CD14-positive monocyte (primary cell): ENCODE measurements around the gene TIMM9. TPM values are rescaled to one million over a fixed set of nuclear protein-coding genes. Genes with fewer than 3 reads are reported as not detected.

Experiments
- DNase-seq, 3 donors: peaks; one replicate each; pipeline ENCODE4 v3.0.0-alpha.2; 2011 to 2022
- H2AFZ ChIP-seq: 2 replicates; pipeline ENCODE4 v1.6.0; 2012; ENCODE audit warnings: mild to moderate bottlenecking, low read depth, low read length, inconsistent platforms; ENCODE audit not compliant: insufficient read depth, poor library complexity, severe bottlenecking
- H3K27ac ChIP-seq, 2 donors: 1 replicate in 1 of 2; 2 replicates in 1 of 2; pipeline ENCODE4 v1.5.1; 2012 to 2013; ENCODE audit warnings: low read length in 2 of 2, control low read depth in 1 of 2, inconsistent platforms in 1 of 2, low read depth in 1 of 2, mild to moderate bottlenecking in 1 of 2
- H3K27me3 ChIP-seq, 2 donors: one replicate each; pipeline versions ENCODE4 v1.6.0 to v1.6.1; 2011 to 2013; ENCODE audit warnings: low read length in 2 of 2; ENCODE audit not compliant: control insufficient read depth in 2 of 2, insufficient read depth in 2 of 2
- H3K36me3 ChIP-seq, 2 donors: replicated peaks in 1 of 2; 1 replicate in 1 of 2; 2 replicates in 1 of 2; pipeline versions ENCODE4 v1.5.1 to v1.6.1; 2012 to 2013; ENCODE audit warnings: low read length in 2 of 2, control low read depth in 1 of 2, inconsistent platforms in 1 of 2, mild to moderate bottlenecking in 1 of 2; ENCODE audit not compliant: insufficient read depth in 2 of 2, control insufficient read depth in 1 of 2
- H3K4me1 ChIP-seq, 2 donors: 1 replicate in 1 of 2; 2 replicates in 1 of 2; pipeline versions ENCODE4 v1.5.1 to v1.6.1; 2012 to 2013; ENCODE audit warnings: low read length in 2 of 2, control low read depth in 1 of 2, inconsistent platforms in 1 of 2, mild to moderate bottlenecking in 1 of 2, moderate library complexity in 1 of 2; ENCODE audit not compliant: insufficient read depth in 2 of 2, control insufficient read depth in 1 of 2
- H3K4me2 ChIP-seq: replicated peaks from 2 replicates; pipeline ENCODE3; 2012; ENCODE audit warnings: low read length, moderate library complexity, mild to moderate bottlenecking; ENCODE audit not compliant: poor library complexity, severe bottlenecking; ENCODE audit errors: extremely low read depth
- H3K4me3 ChIP-seq, 3 experiments: fragments of 200-600 bp in 1 of 3; sonication (generic) in 1 of 3; replicated peaks in 1 of 3; 1 replicate in 2 of 3; 2 replicates in 1 of 3; pipeline ENCODE4 v1.5.1; 2011 to 2013; ENCODE audit warnings: low read length in 3 of 3, mild to moderate bottlenecking in 3 of 3, control low read depth in 2 of 3, low read depth in 2 of 3, inconsistent platforms in 1 of 3, moderate library complexity in 1 of 3
- H3K79me2 ChIP-seq: 2 replicates; pipeline ENCODE4 v1.6.0; 2012; ENCODE audit warnings: mild to moderate bottlenecking, control low read depth, inconsistent platforms, low read length, moderate library complexity; ENCODE audit not compliant: insufficient read depth
- H3K9ac ChIP-seq: 2 replicates; pipeline ENCODE4 v1.6.0; 2017; ENCODE audit warnings: low read length, mild to moderate bottlenecking; ENCODE audit not compliant: insufficient read depth, poor library complexity, severe bottlenecking
- H3K9me3 ChIP-seq, 2 donors: replicated peaks in 1 of 2; 1 replicate in 1 of 2; 2 replicates in 1 of 2; pipeline versions ENCODE4 v1.5.1 to v1.6.1; 2012 to 2013; ENCODE audit warnings: low read length in 2 of 2, control low read depth in 1 of 2; ENCODE audit not compliant: control insufficient read depth in 1 of 2, insufficient read depth in 1 of 2
- H4K20me1 ChIP-seq: 2 replicates; pipeline ENCODE4 v1.6.0; 2012; ENCODE audit warnings: mild to moderate bottlenecking, low read length, control low read depth, moderate library complexity; ENCODE audit not compliant: insufficient read depth
- H3K27ac Mint-ChIP-seq, 7 donors: one replicate each; pipeline ENCODE4 v1.8.0; 2020; ENCODE audit warnings: mild to moderate bottlenecking in 7 of 7, mixed read lengths in 7 of 7, moderate library complexity in 6 of 7, inconsistent platforms in 2 of 7
- H3K27me3 Mint-ChIP-seq, 3 donors: one replicate each; pipeline ENCODE4 v1.8.0; 2021 to 2022; ENCODE audit warnings: low read depth in 3 of 3, mild to moderate bottlenecking in 3 of 3, mixed read lengths in 3 of 3, moderate library complexity in 3 of 3, inconsistent platforms in 1 of 3
- H3K36me3 Mint-ChIP-seq, 2 donors: one replicate each; pipeline ENCODE4 v1.8.0; 2020; ENCODE audit warnings: mixed read lengths in 2 of 2, inconsistent platforms in 1 of 2, mild to moderate bottlenecking in 1 of 2
- H3K4me1 Mint-ChIP-seq: one replicate; pipeline ENCODE4 v1.8.0; 2020; ENCODE audit warnings: mild to moderate bottlenecking, mixed read lengths
- H3K4me3 Mint-ChIP-seq, 2 donors: one replicate each; pipeline ENCODE4 v1.8.0; 2020; ENCODE audit warnings: mild to moderate bottlenecking in 2 of 2, mixed read lengths in 2 of 2, moderate library complexity in 1 of 2
- H3K9me3 Mint-ChIP-seq, 7 donors: one replicate each; pipeline ENCODE4 v1.8.0; 2020 to 2022; ENCODE audit warnings: mixed read lengths in 7 of 7, mild to moderate bottlenecking in 6 of 7, moderate library complexity in 6 of 7, inconsistent platforms in 2 of 7
- CTCF ChIP-seq: fragments of 200-600 bp; IDR thresholded peaks from one replicate; pipeline ENCODE4 v1.8.0; 2022; ENCODE audit warnings: antibody characterized with exemption, mild to moderate bottlenecking
- WGBS: methylation state at CpG from one replicate; pipeline ENCODE4 v1.1.5; 2013; ENCODE audit warnings: missing lambda C conversion rate; ENCODE audit not compliant: insufficient coverage; 5-methylcytosine and 5-hydroxymethylcytosine counted together
- intact Hi-C, 2 donors: fragments of 100-400 bp; cut with micrococcal nuclease; formaldehyde crosslinking; loops; one replicate each; pipeline versions ENCODE4 v1.15.0 to v1.15.1; 2023
- polyA plus RNA-seq, 3 donors: library from polyadenylated mRNA; depleted of rRNA in 1 of 3; unstranded in 2 of 3; stranded (reverse) in 1 of 3; fragments of 300-500 nt in 2 of 3; fragments of >200 nt in 1 of 3; fragmentation: Illumina TruSeq in 2 of 3; gene quantifications; 1 replicate in 2 of 3; 2 replicates in 1 of 3; pipeline ENCODE4 v1.2.3, GENCODE V29; 2012 to 2021

TIMM9 gene
- polyA plus RNA-seq, 3 donors, result 26.2 to 45.7 (median 29.9) TPM

- H2AFZ ChIP-seq, result no peak overlapping the region
- TF ChIP-seq CTCF, result no peak
- intact Hi-C loops, result no loop called here
- no peak for DNase-seq
- no peak overlapping the region for H3K9ac ChIP-seq
- no peaks in the 10 kb centered on the region for H4K20me1 ChIP-seq
- H3K27ac ChIP-seq, result no peak overlapping the region
- WGBS, result no CpG with 5 or more reads among the region's 2 CpGs
- Mint-ChIP-seq H3K4me3 (no peak overlapping the region), H3K9me3 (no peaks in the 10 kb centered on the region), H3K36me3 (peaks cover 55 to 59% of the 10 kb centered on the region in 2 donors), H3K4me1 (no peaks in the 10 kb centered on the region), H3K27ac (no peak overlapping the region), H3K27me3 (peaks cover 0 to 2% (median 0%) of the 10 kb centered on the region in 3 donors)
- H3K4me2 ChIP-seq, result no peak overlapping the region
- H3K4me3 ChIP-seq, result no peak overlapping the region
- H3K79me2 ChIP-seq, result no peaks in the 10 kb centered on the region
- no peaks in the 10 kb centered on the region for H3K4me1 ChIP-seq
- no peaks in the 10 kb centered on the region for H3K27me3 ChIP-seq
- H3K9me3 ChIP-seq, result no peaks in the 10 kb centered on the region
- peaks cover 58 to 88% of the 10 kb centered on the region in 2 donors for H3K36me3 ChIP-seq
Observed at GRCh38 chr14:58463147-58463546, 35.8 kb upstream of the TIMM9 start.

- H3K4me3 Mint-ChIP-seq, result no peak overlapping the region
- peaks cover 61 to 68% of the 10 kb centered on the region in 2 donors for H3K36me3 Mint-ChIP-seq
- H3K36me3 ChIP-seq, result peaks cover 60 to 89% of the 10 kb centered on the region in 2 donors
Observed at GRCh38 chr14:58460772-58461171, 33.4 kb upstream of the TIMM9 start.

More at GRCh38 chr14:58460772-58461171, 33.4 kb upstream of the TIMM9 start:
- Histone ChIP-seq H3K27me3 (no peaks in the 10 kb centered on the region), H3K27ac (no peak overlapping the region), H3K9ac (no peak overlapping the region), H4K20me1 (no peaks in the 10 kb centered on the region), H3K79me2 (no peaks in the 10 kb centered on the region), H3K9me3 (no peaks in the 10 kb centered on the region), H3K4me1 (no peaks in the 10 kb centered on the region), H3K4me2 (no peak overlapping the region), H3K4me3 (no peak overlapping the region), H2AFZ (no peak overlapping the region)
- H3K27ac Mint-ChIP-seq, result no peak overlapping the region
- intact Hi-C loops, result no loop called here
- no peak for DNase-seq
- no peak for TF ChIP-seq CTCF
- H3K4me1 Mint-ChIP-seq, result no peaks in the 10 kb centered on the region
- H3K27me3 Mint-ChIP-seq, result peaks cover 0 to 2% (median 1%) of the 10 kb centered on the region in 3 donors
- no CpG with 5 or more reads among the region's 2 CpGs for WGBS
- no peaks in the 10 kb centered on the region for H3K9me3 Mint-ChIP-seq
